ENCODE results near the gene ARHGAP9.

- TF ChIP-seq POLR2A (IDR thresholded peaks at IDR 0.05; ENCODE audit: low read length): no peak
- TF ChIP-seq GATA1 (IDR thresholded peaks at IDR 0.05; ENCODE audit: low read depth, low read length): no peak
Observed at GRCh38 chr12:57489157-57489641, 9.5 kb upstream of the ARHGAP9 start.

Data from erythroblast (primary cell).